OCI-LY3 (cell line): ENCODE data around the gene ZC2HC1C.

Experiments used
- CTCF ChIP-seq: fragments of 200-600, 300-600 bp; sonication (generic); IDR thresholded peaks from 2 replicates; pipeline ENCODE4 v1.5.1; 2014; ENCODE audit warnings: antibody characterized with exemption, low read length, low read depth
- EZH2phosphoT487 ChIP-seq: fragments of 200-600 bp; shearing (Covaris generic); IDR thresholded peaks from 2 replicates; pipeline ENCODE4 v1.6.1; 2018; ENCODE audit warnings: antibody characterized with exemption, mixed run types, low read depth

GRCh38 chr14:75044322-75044721, 25.1 kb upstream of the ZC2HC1C start:
- TF ChIP-seq EZH2phosphoT487: no peak
- no peak for TF ChIP-seq CTCF
